HEK293 (cell line): ENCODE results near the gene S100A13.

Experiments used
- KLF8 ChIP-seq: fragments of 450-650 bp; formaldehyde crosslinking; IDR thresholded peaks from 2 replicates; pipeline ENCODE4 v1.5.1; 2016; ENCODE audit warnings: missing biosample characterization, missing genetic modification characterization
- YY2 ChIP-seq: fragments of 450-650 bp; formaldehyde crosslinking; IDR thresholded peaks from 2 replicates; pipeline ENCODE4 v1.5.1; 2016; ENCODE audit warnings: missing biosample characterization, missing genetic modification characterization
- ZNF121 ChIP-seq: fragments of 450-650 bp; formaldehyde crosslinking; IDR thresholded peaks from 2 replicates; pipeline ENCODE4 v1.5.1; 2016; ENCODE audit warnings: missing biosample characterization, missing genetic modification characterization
- ZNF132 ChIP-seq: fragments of 450-650 bp; formaldehyde crosslinking; IDR thresholded peaks from 2 replicates; pipeline ENCODE4 v1.5.1; 2017; ENCODE audit warnings: missing biosample characterization, missing genetic modification characterization, borderline replicate concordance
- ZNF133 ChIP-seq: fragments of 450-650 bp; formaldehyde crosslinking; IDR thresholded peaks from 2 replicates; pipeline ENCODE4 v1.5.1; 2016; ENCODE audit warnings: missing biosample characterization, missing genetic modification characterization
- ZNF24 ChIP-seq: fragments of 450-650 bp; formaldehyde crosslinking; IDR thresholded peaks from 2 replicates; pipeline ENCODE4 v1.5.1; 2016; ENCODE audit warnings: missing biosample characterization, missing genetic modification characterization
- ZNF530 ChIP-seq: fragments of 450-650 bp; formaldehyde crosslinking; IDR thresholded peaks from 2 replicates; pipeline ENCODE4 v1.5.1; 2016; ENCODE audit warnings: low read depth, missing biosample characterization, missing genetic modification characterization
- ZNF585B ChIP-seq: fragments of 450-650 bp; formaldehyde crosslinking; IDR thresholded peaks from 2 replicates; pipeline ENCODE4 v1.5.1; 2016; ENCODE audit warnings: missing biosample characterization, missing genetic modification characterization
- ZNF629 ChIP-seq: fragments of 450-650 bp; formaldehyde crosslinking; IDR thresholded peaks from 2 replicates; pipeline ENCODE4 v1.5.1; 2017; ENCODE audit warnings: missing biosample characterization, missing genetic modification characterization
- ZSCAN18 ChIP-seq: fragments of 450-650 bp; formaldehyde crosslinking; IDR thresholded peaks from 2 replicates; pipeline ENCODE4 v1.5.1; 2016; ENCODE audit warnings: missing biosample characterization, missing genetic modification characterization
- TF ChIP-seq, protein P1 (sequence below): fragments of 450-650 bp; formaldehyde crosslinking; IDR thresholded peaks from 2 replicates; pipeline ENCODE4 v1.5.1; 2016; ENCODE audit warnings: missing biosample characterization, missing genetic modification characterization

DNA sequence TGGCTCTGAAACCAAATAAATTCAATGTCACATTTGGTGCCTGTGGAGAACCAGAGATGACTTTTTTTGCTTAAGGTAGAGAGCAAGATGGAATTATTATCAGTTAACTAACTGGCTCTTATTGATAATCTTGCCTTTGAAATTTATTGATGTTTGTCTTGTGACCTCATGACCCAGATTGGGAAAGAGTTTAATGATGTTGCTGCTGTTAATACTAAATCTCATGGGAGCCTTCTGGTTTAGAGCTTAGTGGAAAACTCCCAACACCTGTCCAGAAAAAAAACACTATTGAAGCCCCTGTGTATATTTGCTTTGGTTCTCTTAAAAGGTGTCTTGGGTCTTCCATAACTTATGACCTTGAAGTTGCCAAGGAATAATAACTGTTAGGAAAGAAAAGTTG lies 16.5 kb upstream of the S100A13 start:
- no peak for TF ChIP-seq ZNF629
- no peak for TF ChIP-seq ZNF133 (tag by site-specific recombination)
- TF ChIP-seq ZNF585B (tag by site-specific recombination): no peak
- no peak for TF ChIP-seq KLF8
- no peak for TF ChIP-seq ZNF530 (tag by site-specific recombination)
- TF ChIP-seq YY2 (tag by site-specific recombination): no peak
- no peak for TF ChIP-seq ZSCAN18 (tag by site-specific recombination)
- TF ChIP-seq ZNF24 (tag by site-specific recombination): no peak
- TF ChIP-seq, protein P1, sequence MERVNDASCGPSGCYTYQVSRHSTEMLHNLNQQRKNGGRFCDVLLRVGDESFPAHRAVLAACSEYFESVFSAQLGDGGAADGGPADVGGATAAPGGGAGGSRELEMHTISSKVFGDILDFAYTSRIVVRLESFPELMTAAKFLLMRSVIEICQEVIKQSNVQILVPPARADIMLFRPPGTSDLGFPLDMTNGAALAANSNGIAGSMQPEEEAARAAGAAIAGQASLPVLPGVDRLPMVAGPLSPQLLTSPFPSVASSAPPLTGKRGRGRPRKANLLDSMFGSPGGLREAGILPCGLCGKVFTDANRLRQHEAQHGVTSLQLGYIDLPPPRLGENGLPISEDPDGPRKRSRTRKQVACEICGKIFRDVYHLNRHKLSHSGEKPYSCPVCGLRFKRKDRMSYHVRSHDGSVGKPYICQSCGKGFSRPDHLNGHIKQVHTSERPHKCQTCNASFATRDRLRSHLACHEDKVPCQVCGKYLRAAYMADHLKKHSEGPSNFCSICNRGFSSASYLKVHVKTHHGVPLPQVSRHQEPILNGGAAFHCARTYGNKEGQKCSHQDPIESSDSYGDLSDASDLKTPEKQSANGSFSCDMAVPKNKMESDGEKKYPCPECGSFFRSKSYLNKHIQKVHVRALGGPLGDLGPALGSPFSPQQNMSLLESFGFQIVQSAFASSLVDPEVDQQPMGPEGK (tag by site-specific recombination): no peak
- no peak for TF ChIP-seq ZNF121 (tag by site-specific recombination)
- TF ChIP-seq ZNF132 (tag by site-specific recombination): no peak
